Measurements from ENCODE around the gene CMTM3. TPM values are rescaled to one million over a fixed set of nuclear protein-coding genes. Genes with fewer than 3 reads are reported as not detected.

CMTM3 gene
- polyA plus RNA-seq, 1 of the 3 experiments (the other 2 are of a cell fraction) = 69.4 TPM

DNA sequence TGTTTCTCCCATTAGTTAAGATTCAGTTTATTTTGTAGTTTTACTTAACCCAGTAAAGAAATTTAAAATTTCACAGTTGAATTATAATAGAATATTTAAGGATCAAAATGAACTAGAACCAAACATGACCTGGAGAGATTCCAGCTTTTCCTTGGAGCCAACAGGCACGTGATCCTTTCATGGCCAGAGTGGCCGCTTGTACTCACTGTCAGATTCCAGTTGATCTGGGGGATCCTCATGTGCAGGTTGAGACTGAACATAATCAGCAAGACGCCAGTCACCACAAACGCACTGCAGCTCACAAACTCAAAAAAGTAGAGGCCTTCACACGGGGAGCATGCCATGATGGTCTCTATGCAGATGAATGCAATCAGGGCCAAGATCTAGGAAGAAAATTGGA is 31.7 kb downstream of the CMTM3 start:
- no peaks in the 10 kb centered on the region for H3K9me2 ChIP-seq
- no peaks in the 10 kb centered on the region for H3K9me3 ChIP-seq
- no peak overlapping the region for H3K9ac ChIP-seq
- no peak for DNase-seq
- WGBS (ENCODE audit: low lambda C conversion rate) = 91% methylated on average over 5 of the region's 5 CpGs
- no peak for TF ChIP-seq ELF1 (IDR thresholded peaks at IDR 0.05)
- TF ChIP-seq NRF1 (IDR thresholded peaks at IDR 0.05; ENCODE audit: low read depth, low read length) = no peak
- TF ChIP-seq, protein P1, sequence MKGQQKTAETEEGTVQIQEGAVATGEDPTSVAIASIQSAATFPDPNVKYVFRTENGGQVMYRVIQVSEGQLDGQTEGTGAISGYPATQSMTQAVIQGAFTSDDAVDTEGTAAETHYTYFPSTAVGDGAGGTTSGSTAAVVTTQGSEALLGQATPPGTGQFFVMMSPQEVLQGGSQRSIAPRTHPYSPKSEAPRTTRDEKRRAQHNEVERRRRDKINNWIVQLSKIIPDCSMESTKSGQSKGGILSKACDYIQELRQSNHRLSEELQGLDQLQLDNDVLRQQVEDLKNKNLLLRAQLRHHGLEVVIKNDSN (IDR thresholded peaks at IDR 0.05; ENCODE audit: borderline replicate concordance, low read depth) = no peak
- TF ChIP-seq MXI1 (IDR thresholded peaks at IDR 0.05; ENCODE audit: low read depth, low read length) = no peak
- no peak for TF ChIP-seq FOSL2 (IDR thresholded peaks at IDR 0.05; ENCODE audit: borderline replicate concordance, low read depth)
- no peak for TF ChIP-seq RAD21 (IDR thresholded peaks at IDR 0.05; ENCODE audit: low read length)
- no peak overlapping the region for H3K27ac ChIP-seq (ENCODE audit: low read depth in 2 of 2, low read length in 1 of 2)
- no peak overlapping the region for H2AFZ ChIP-seq (ENCODE audit: low read depth)
- no peak overlapping the region for H3K4me3 ChIP-seq (ENCODE audit: low read depth in 2 of 2, low read length in 1 of 2)
- H3K27me3 ChIP-seq (ENCODE audit: insufficient read depth) = no peaks in the 10 kb centered on the region
- peaks cover 5% of the 10 kb centered on the region; the same call in 1 of the 2 replicates for H3K79me2 ChIP-seq (ENCODE audit: insufficient read depth)
- H3K36me3 ChIP-seq (replicated peaks in 1 of 2; ENCODE audit: control insufficient read depth in 1 of 2, insufficient read depth in 2 of 2, low read length in 1 of 2) = no peaks in the 10 kb centered on the region
- no peaks in the 10 kb centered on the region for H3F3A ChIP-seq (replicated peaks; ENCODE audit: insufficient read depth)
- H4K20me1 ChIP-seq (ENCODE audit: insufficient read depth) = no peaks in the 10 kb centered on the region
- no peak overlapping the region for H3K4me2 ChIP-seq
- POLR2A ChIA-PET = no interaction called here
- no peaks in the 10 kb centered on the region for H3K4me1 ChIP-seq (ENCODE audit: control insufficient read depth in 1 of 2, insufficient read depth in 2 of 2, low read depth in 1 of 2, low read length in 1 of 2)
- CTCF ChIA-PET = interaction anchor here (1.4 to 9.2 kb wide), 3 partner anchors 15 to 194 kb away, joined by 5 to 66 read pairs (median 10); partner anchors contain the start of gene NAE1

DNA sequence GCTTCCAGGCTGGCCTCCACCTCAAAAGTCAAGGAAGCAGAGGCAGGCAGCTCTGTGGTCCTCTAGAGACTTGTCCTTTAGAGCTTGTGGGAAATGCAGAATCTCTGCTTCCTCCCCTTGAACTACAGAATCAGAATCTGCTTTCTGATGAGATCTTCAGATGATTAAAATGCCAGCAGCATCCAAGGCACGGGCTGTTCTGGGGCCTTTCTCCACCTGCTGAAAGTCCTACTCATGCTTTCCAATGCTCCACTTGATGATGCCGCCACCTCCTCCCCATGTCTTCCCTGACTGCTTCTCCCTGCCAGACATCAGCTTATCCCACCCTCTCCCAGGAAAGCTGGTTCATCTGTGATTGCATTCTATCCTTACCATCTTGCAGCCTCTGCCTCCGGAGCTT is 33.3 kb downstream of the CMTM3 start:
- Histone ChIP-seq H3K27ac (ENCODE audit: low read depth in 2 of 2, low read length in 1 of 2) (no peak overlapping the region), H3K9ac (no peak overlapping the region), H3F3A (replicated peaks; ENCODE audit: insufficient read depth) (peaks cover 5% of the 10 kb centered on the region), H3K27me3 (ENCODE audit: insufficient read depth) (no peaks in the 10 kb centered on the region), H2AFZ (ENCODE audit: low read depth) (no peak overlapping the region), H4K20me1 (ENCODE audit: insufficient read depth) (no peaks in the 10 kb centered on the region), H3K36me3 (replicated peaks in 1 of 2; ENCODE audit: control insufficient read depth in 1 of 2, insufficient read depth in 2 of 2, low read length in 1 of 2) (no peaks in the 10 kb centered on the region), H3K9me3 (no peaks in the 10 kb centered on the region), H3K9me2 (no peaks in the 10 kb centered on the region), H3K4me3 (ENCODE audit: low read depth in 2 of 2, low read length in 1 of 2) (no peak overlapping the region), H3K4me2 (no peak overlapping the region), H3K4me1 (ENCODE audit: control insufficient read depth in 1 of 2, insufficient read depth in 2 of 2, low read depth in 1 of 2, low read length in 1 of 2) (no peaks in the 10 kb centered on the region), H3K79me2 (ENCODE audit: insufficient read depth) (peaks cover 5% of the 10 kb centered on the region; the same call in 1 of the 2 replicates)
- no peak for DNase-seq
- ChIA-PET CTCF (interaction anchor here (9.2 kb wide), 1 partner anchor 13 kb away, joined by 66 read pairs; no protein-coding TSS in a partner anchor), POLR2A (no interaction called here)
- WGBS (ENCODE audit: low lambda C conversion rate) = 83% methylated on average over 3 of the region's 3 CpGs
- TF ChIP-seq, protein P2, sequence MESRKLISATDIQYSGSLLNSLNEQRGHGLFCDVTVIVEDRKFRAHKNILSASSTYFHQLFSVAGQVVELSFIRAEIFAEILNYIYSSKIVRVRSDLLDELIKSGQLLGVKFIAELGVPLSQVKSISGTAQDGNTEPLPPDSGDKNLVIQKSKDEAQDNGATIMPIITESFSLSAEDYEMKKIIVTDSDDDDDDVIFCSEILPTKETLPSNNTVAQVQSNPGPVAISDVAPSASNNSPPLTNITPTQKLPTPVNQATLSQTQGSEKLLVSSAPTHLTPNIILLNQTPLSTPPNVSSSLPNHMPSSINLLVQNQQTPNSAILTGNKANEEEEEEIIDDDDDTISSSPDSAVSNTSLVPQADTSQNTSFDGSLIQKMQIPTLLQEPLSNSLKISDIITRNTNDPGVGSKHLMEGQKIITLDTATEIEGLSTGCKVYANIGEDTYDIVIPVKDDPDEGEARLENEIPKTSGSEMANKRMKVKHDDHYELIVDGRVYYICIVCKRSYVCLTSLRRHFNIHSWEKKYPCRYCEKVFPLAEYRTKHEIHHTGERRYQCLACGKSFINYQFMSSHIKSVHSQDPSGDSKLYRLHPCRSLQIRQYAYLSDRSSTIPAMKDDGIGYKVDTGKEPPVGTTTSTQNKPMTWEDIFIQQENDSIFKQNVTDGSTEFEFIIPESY (IDR thresholded peaks at IDR 0.05; ENCODE audit: borderline replicate concordance, low read depth) = no peak
- TF ChIP-seq, protein P3, sequence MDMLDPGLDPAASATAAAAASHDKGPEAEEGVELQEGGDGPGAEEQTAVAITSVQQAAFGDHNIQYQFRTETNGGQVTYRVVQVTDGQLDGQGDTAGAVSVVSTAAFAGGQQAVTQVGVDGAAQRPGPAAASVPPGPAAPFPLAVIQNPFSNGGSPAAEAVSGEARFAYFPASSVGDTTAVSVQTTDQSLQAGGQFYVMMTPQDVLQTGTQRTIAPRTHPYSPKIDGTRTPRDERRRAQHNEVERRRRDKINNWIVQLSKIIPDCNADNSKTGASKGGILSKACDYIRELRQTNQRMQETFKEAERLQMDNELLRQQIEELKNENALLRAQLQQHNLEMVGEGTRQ (IDR thresholded peaks at IDR 0.05; ENCODE audit: borderline replicate concordance, low read depth, low read length) = no peak
- no peak for TF ChIP-seq TEAD4 (IDR thresholded peaks at IDR 0.05; ENCODE audit: borderline replicate concordance, insufficient read depth)
- TF ChIP-seq MXI1 (IDR thresholded peaks at IDR 0.05; ENCODE audit: low read depth, low read length) = no peak
- TF ChIP-seq SIN3A (IDR thresholded peaks at IDR 0.05; ENCODE audit: borderline replicate concordance, low read depth, low read length) = no peak
- TF ChIP-seq, protein P4, sequence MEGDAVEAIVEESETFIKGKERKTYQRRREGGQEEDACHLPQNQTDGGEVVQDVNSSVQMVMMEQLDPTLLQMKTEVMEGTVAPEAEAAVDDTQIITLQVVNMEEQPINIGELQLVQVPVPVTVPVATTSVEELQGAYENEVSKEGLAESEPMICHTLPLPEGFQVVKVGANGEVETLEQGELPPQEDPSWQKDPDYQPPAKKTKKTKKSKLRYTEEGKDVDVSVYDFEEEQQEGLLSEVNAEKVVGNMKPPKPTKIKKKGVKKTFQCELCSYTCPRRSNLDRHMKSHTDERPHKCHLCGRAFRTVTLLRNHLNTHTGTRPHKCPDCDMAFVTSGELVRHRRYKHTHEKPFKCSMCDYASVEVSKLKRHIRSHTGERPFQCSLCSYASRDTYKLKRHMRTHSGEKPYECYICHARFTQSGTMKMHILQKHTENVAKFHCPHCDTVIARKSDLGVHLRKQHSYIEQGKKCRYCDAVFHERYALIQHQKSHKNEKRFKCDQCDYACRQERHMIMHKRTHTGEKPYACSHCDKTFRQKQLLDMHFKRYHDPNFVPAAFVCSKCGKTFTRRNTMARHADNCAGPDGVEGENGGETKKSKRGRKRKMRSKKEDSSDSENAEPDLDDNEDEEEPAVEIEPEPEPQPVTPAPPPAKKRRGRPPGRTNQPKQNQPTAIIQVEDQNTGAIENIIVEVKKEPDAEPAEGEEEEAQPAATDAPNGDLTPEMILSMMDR (IDR thresholded peaks at IDR 0.05) = no peak
- TF ChIP-seq, protein P5, sequence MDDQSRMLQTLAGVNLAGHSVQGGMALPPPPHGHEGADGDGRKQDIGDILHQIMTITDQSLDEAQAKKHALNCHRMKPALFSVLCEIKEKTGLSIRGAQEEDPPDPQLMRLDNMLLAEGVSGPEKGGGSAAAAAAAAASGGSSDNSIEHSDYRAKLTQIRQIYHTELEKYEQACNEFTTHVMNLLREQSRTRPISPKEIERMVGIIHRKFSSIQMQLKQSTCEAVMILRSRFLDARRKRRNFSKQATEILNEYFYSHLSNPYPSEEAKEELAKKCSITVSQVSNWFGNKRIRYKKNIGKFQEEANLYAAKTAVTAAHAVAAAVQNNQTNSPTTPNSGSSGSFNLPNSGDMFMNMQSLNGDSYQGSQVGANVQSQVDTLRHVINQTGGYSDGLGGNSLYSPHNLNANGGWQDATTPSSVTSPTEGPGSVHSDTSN (IDR thresholded peaks at IDR 0.05) = no peak
- TF ChIP-seq NFIC (IDR thresholded peaks at IDR 0.05; ENCODE audit: borderline replicate concordance) = no peak
- no peak for TF ChIP-seq RAD21 (IDR thresholded peaks at IDR 0.05; ENCODE audit: low read length)
- no peak for TF ChIP-seq TAF1 (IDR thresholded peaks at IDR 0.05; ENCODE audit: borderline replicate concordance, low read depth, low read length)
- no peak for TF ChIP-seq POLR2AphosphoS5 (IDR thresholded peaks at IDR 0.05; ENCODE audit: low read depth, low read length)
- no peak for TF ChIP-seq JUND (IDR thresholded peaks at IDR 0.05)
- no peak for TF ChIP-seq SMC3 (IDR thresholded peaks at IDR 0.05; ENCODE audit: low read depth, low read length)
- TF ChIP-seq, protein P6, sequence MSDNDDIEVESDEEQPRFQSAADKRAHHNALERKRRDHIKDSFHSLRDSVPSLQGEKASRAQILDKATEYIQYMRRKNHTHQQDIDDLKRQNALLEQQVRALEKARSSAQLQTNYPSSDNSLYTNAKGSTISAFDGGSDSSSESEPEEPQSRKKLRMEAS (IDR thresholded peaks at IDR 0.05; ENCODE audit: low read depth) = no peak
- TF ChIP-seq, protein P7, sequence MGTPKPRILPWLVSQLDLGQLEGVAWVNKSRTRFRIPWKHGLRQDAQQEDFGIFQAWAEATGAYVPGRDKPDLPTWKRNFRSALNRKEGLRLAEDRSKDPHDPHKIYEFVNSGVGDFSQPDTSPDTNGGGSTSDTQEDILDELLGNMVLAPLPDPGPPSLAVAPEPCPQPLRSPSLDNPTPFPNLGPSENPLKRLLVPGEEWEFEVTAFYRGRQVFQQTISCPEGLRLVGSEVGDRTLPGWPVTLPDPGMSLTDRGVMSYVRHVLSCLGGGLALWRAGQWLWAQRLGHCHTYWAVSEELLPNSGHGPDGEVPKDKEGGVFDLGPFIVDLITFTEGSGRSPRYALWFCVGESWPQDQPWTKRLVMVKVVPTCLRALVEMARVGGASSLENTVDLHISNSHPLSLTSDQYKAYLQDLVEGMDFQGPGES (IDR thresholded peaks at IDR 0.05; ENCODE audit: low read depth, low read length) = no peak
- TF ChIP-seq RCOR1 (IDR thresholded peaks at IDR 0.05; ENCODE audit: low read length) = no peak

Data from SK-N-SH (cell line).